Immature natural killer cell (primary cell): ENCODE data around the gene NFATC2IP. TPM values are rescaled to one million over a fixed set of nuclear protein-coding genes. Genes with fewer than 3 reads are reported as not detected.
"Not testable (repeated sequence)": the region's sequence is repeated elsewhere in the genome, so short reads cannot be mapped to it uniquely, and the experiment has no call there.

Source experiments
- DNase-seq, 3 donors: peaks; one replicate each; pipeline ENCODE4 v3.0.0; 2022; ENCODE audit warnings: mixed read lengths in 1 of 3
- H3K27ac Mint-ChIP-seq, 6 donors: one replicate each; pipeline ENCODE4 v1.8.0; 2020; ENCODE audit warnings: mixed read lengths in 6 of 6, mild to moderate bottlenecking in 5 of 6, inconsistent platforms in 4 of 6, moderate library complexity in 3 of 6
- H3K27me3 Mint-ChIP-seq, 3 donors: one replicate each; pipeline ENCODE4 v1.8.0; 2020 to 2021; ENCODE audit warnings: low read depth in 3 of 3, mild to moderate bottlenecking in 3 of 3, mixed read lengths in 3 of 3, moderate library complexity in 3 of 3, inconsistent platforms in 1 of 3
- H3K36me3 Mint-ChIP-seq, 3 donors: one replicate each; pipeline ENCODE4 v1.8.0; 2020; ENCODE audit warnings: mixed read lengths in 3 of 3, inconsistent platforms in 2 of 3, mild to moderate bottlenecking in 2 of 3
- H3K4me1 Mint-ChIP-seq, 2 donors: one replicate each; pipeline ENCODE4 v1.8.0; 2020; ENCODE audit warnings: inconsistent platforms in 2 of 2, mild to moderate bottlenecking in 2 of 2, mixed read lengths in 2 of 2, moderate library complexity in 1 of 2
- H3K4me3 Mint-ChIP-seq, 5 donors: one replicate each; pipeline ENCODE4 v1.8.0; 2020; ENCODE audit warnings: mild to moderate bottlenecking in 5 of 5, mixed read lengths in 5 of 5, inconsistent platforms in 3 of 5, moderate library complexity in 3 of 5
- H3K9me3 Mint-ChIP-seq, 6 donors: one replicate each; pipeline ENCODE4 v1.8.0; 2020; ENCODE audit warnings: mild to moderate bottlenecking in 6 of 6, mixed read lengths in 6 of 6, inconsistent platforms in 4 of 6, moderate library complexity in 3 of 6
- polyA plus RNA-seq, 3 donors: library from polyadenylated mRNA; unstranded; fragments of 300-500 nt; fragmentation: Illumina TruSeq; gene quantifications; one replicate each; pipeline ENCODE4 v1.2.3, GENCODE V29; 2021

The NFATC2IP gene
- polyA plus RNA-seq, 3 donors from 2014 or later: 22.2 to 37.3 (median 33.0) TPM

- Mint-ChIP-seq H3K4me3 (peak overlapping the region in 1 of 5 donors; percentile 33), H3K27ac (peak overlapping the region in 3 of 6 donors; percentile 67 to 68 (median 68)), H3K9me3 (no peaks in the 10 kb centered on the region), H3K4me1 (peaks cover 31 to 43% of the 10 kb centered on the region in 2 donors), H3K27me3 (peaks cover 0 to 3% (median 2%) of the 10 kb centered on the region in 3 donors), H3K36me3 (no peaks in the 10 kb centered on the region)
- DNase-seq: no peak
Observed at GRCh38 chr16:28932339-28933141, 18.2 kb upstream of the NFATC2IP start.

GRCh38 chr16:28933171-28933570, 17.6 kb upstream of the NFATC2IP start:
- Mint-ChIP-seq H3K36me3 (no peaks in the 10 kb centered on the region), H3K4me3 (no peak overlapping the region), H3K27me3 (peaks cover 0 to 3% (median 3%) of the 10 kb centered on the region in 3 donors), H3K4me1 (peaks cover 31 to 43% of the 10 kb centered on the region in 2 donors), H3K9me3 (no peaks in the 10 kb centered on the region), H3K27ac (no peak overlapping the region)
- DNase-seq: no peak

GRCh38 chr16:28935346-28935745, 15.4 kb upstream of the NFATC2IP start:
- H3K4me1 Mint-ChIP-seq: peaks cover 28 to 38% of the 10 kb centered on the region in 2 donors
- H3K36me3 Mint-ChIP-seq: no peaks in the 10 kb centered on the region
- no peak for DNase-seq
- H3K27me3 Mint-ChIP-seq: peaks cover 0 to 3% (median 3%) of the 10 kb centered on the region in 3 donors
- H3K9me3 Mint-ChIP-seq: no peaks in the 10 kb centered on the region
- H3K27ac Mint-ChIP-seq: peak overlapping the region in 2 of 6 donors; percentile 22 to 63
- peak overlapping the region in 2 of 5 donors; percentile 34 to 69 for H3K4me3 Mint-ChIP-seq

- Mint-ChIP-seq H3K36me3 (no peaks in the 10 kb centered on the region), H3K4me3 (peak overlapping the region; percentile 75 to 85 (median 81)), H3K4me1 (peaks cover 20 to 30% of the 10 kb centered on the region in 2 donors), H3K27me3 (peaks cover 0 to 4% (median 3%) of the 10 kb centered on the region in 3 donors), H3K27ac (peak overlapping the region; percentile 38 to 73 (median 60)), H3K9me3 (no peaks in the 10 kb centered on the region)
- peak; percentile 85 to 88 (median 87) for DNase-seq
Observed at GRCh38 chr16:28935924-28936783, 14.6 kb upstream of the NFATC2IP start.

GRCh38 chr16:28936784-28937155, 14.0 kb upstream of the NFATC2IP start:
- Mint-ChIP-seq H3K27me3 (peaks cover 0 to 5% (median 3%) of the 10 kb centered on the region in 3 donors), H3K4me3 (peak overlapping the region; percentile 75 to 85 (median 81)), H3K4me1 (peaks cover 20 to 24% of the 10 kb centered on the region in 2 donors), H3K9me3 (no peaks in the 10 kb centered on the region), H3K27ac (peak overlapping the region in 5 of 6 donors; percentile 38 to 73 (median 50)), H3K36me3 (no peaks in the 10 kb centered on the region)
- no peak for DNase-seq

- peaks cover 20 to 23% of the 10 kb centered on the region in 2 donors for H3K4me1 Mint-ChIP-seq
- peaks cover 0 to 5% (median 3%) of the 10 kb centered on the region in 3 donors for H3K27me3 Mint-ChIP-seq
- no peak for DNase-seq
- H3K27ac Mint-ChIP-seq: no peak overlapping the region
- H3K4me3 Mint-ChIP-seq: no peak overlapping the region
- H3K9me3 Mint-ChIP-seq: no peaks in the 10 kb centered on the region
- no peaks in the 10 kb centered on the region for H3K36me3 Mint-ChIP-seq
Observed at GRCh38 chr16:28937222-28937876, 13.4 kb upstream of the NFATC2IP start.

GRCh38 chr16:28938721-28939120, 12.0 kb upstream of the NFATC2IP start:
- peaks cover 18% of the 10 kb centered on the region in 2 donors for H3K4me1 Mint-ChIP-seq
- H3K36me3 Mint-ChIP-seq: no peaks in the 10 kb centered on the region
- no peaks in the 10 kb centered on the region for H3K9me3 Mint-ChIP-seq
- no peak for DNase-seq
- H3K27ac Mint-ChIP-seq: no peak overlapping the region
- H3K4me3 Mint-ChIP-seq: no peak overlapping the region
- peaks cover 0 to 5% (median 2%) of the 10 kb centered on the region in 3 donors for H3K27me3 Mint-ChIP-seq

GRCh38 chr16:28939825-28940224, 10.9 kb upstream of the NFATC2IP start:
- H3K27ac Mint-ChIP-seq, H3K27me3 Mint-ChIP-seq, H3K9me3 Mint-ChIP-seq, H3K36me3 Mint-ChIP-seq, DNase-seq, H3K4me3 Mint-ChIP-seq: not testable (repeated sequence)
- H3K4me1 Mint-ChIP-seq: peaks cover 12 to 17% of the 10 kb centered on the region in 2 donors

- Mint-ChIP-seq H3K27ac (peak overlapping the region in 1 of 6 donors; percentile 39), H3K36me3 (no peaks in the 10 kb centered on the region), H3K4me1 (peaks cover 10 to 12% of the 10 kb centered on the region in 2 donors), H3K27me3 (peaks cover 0 to 6% (median 0%) of the 10 kb centered on the region in 3 donors), H3K9me3 (no peaks in the 10 kb centered on the region), H3K4me3 (no peak overlapping the region)
- no peak for DNase-seq
Observed at GRCh38 chr16:28943281-28943680, 7.5 kb upstream of the NFATC2IP start.

GRCh38 chr16:28946681-28947080, 4.1 kb upstream of the NFATC2IP start:
- Mint-ChIP-seq H3K27ac (no peak overlapping the region), H3K4me3 (no peak overlapping the region), H3K36me3 (no peaks in the 10 kb centered on the region), H3K4me1 (peaks cover 22% of the 10 kb centered on the region in 2 donors), H3K9me3 (no peaks in the 10 kb centered on the region), H3K27me3 (peaks cover 0 to 13% (median 3%) of the 10 kb centered on the region in 3 donors)
- DNase-seq: no peak

- Mint-ChIP-seq H3K4me1 (peaks cover 26 to 34% of the 10 kb centered on the region in 2 donors), H3K27me3 (peaks cover 0 to 9% (median 3%) of the 10 kb centered on the region in 3 donors), H3K4me3 (peak overlapping the region; percentile 90 to 95 (median 92)), H3K36me3 (peaks cover 3 to 4% (median 3%) of the 10 kb centered on the region in 3 donors), H3K9me3 (no peaks in the 10 kb centered on the region), H3K27ac (peak overlapping the region; percentile 74 to 89 (median 84))
- DNase-seq: no peak
Observed at GRCh38 chr16:28951410-28951943, 740 bp downstream of the NFATC2IP start.

GRCh38 chr16:28958216-28958615, 7.5 kb downstream of the NFATC2IP start:
- H3K27ac Mint-ChIP-seq: no peak overlapping the region
- H3K4me1 Mint-ChIP-seq: peaks cover 11 to 15% of the 10 kb centered on the region in 2 donors
- peaks cover 15 to 40% (median 20%) of the 10 kb centered on the region in 3 donors for H3K36me3 Mint-ChIP-seq
- no peak for DNase-seq
- no peaks in the 10 kb centered on the region for H3K27me3 Mint-ChIP-seq
- no peak overlapping the region for H3K4me3 Mint-ChIP-seq
- H3K9me3 Mint-ChIP-seq: no peaks in the 10 kb centered on the region

- no peaks in the 10 kb centered on the region for H3K27me3 Mint-ChIP-seq
- peaks cover 15 to 45% (median 20%) of the 10 kb centered on the region in 3 donors for H3K36me3 Mint-ChIP-seq
- DNase-seq: no peak
- no peak overlapping the region for H3K27ac Mint-ChIP-seq
- no peak overlapping the region for H3K4me3 Mint-ChIP-seq
- no peaks in the 10 kb centered on the region for H3K9me3 Mint-ChIP-seq
- H3K4me1 Mint-ChIP-seq: peaks cover 11 to 14% of the 10 kb centered on the region in 2 donors
Observed at GRCh38 chr16:28958836-28959235, 8.1 kb downstream of the NFATC2IP start.
